Neural progenitor cell (in vitro differentiated cells): ENCODE measurements around the gene CRTC2.

Experiments
- CTCF ChIP-seq: fragments of 200-600 bp; sonication (generic); IDR thresholded peaks from 2 replicates; pipeline ENCODE4 v1.5.1; 2017; ENCODE audit warnings: antibody characterized with exemption, mild to moderate bottlenecking
- EZH2phosphoT487 ChIP-seq: fragments of 200-600 bp; sonication (generic); IDR thresholded peaks from 2 replicates; pipeline ENCODE4 v1.6.1; 2017; ENCODE audit warnings: antibody characterized with exemption

DNA sequence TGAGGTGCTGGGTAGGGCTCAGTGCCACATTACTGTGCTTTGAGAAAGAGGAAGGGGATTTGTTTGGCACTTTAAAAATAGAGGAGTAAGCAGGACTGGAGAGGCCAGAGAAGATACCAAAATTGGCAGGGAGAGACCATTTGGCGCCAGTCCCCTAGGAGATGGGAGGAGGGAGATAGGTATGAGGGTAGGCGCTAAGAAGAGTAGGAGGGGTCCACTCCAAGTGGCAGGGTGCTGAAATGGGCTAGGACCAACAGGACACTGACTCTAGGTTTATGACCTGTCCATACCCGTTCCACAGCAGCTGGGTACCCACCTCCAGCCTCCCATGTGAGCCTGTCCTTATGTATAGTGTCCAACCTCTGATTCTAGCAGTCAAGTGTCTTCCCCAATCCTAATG is 1.0 kb upstream of the CRTC2 start:
- TF ChIP-seq CTCF (no peak), EZH2phosphoT487 (no peak)
